Glomerular endothelial cell (primary cell): ENCODE results near the gene VSTM1. TPM values are rescaled to one million over a fixed set of nuclear protein-coding genes. Genes with fewer than 3 reads are reported as not detected.

ENCODE experiments used
- DNase-seq: peaks from one replicate; pipeline ENCODE4 v3.0.0-alpha.2; 2011; ENCODE audit warnings: low read depth, low spot score; ENCODE audit errors: extremely low read depth
- total RNA-seq: library from RNA; depleted of rRNA; stranded (reverse); fragments of >200 nt; gene quantifications from 2 replicates; pipeline ENCODE4 v1.2.3, GENCODE V29; 2015

The VSTM1 gene
- total RNA-seq, 1 donor from 2014 or later = not detected

- DNase-seq = no peak
Observed at GRCh38 chr19:54013866-54014265, 49.8 kb downstream of the VSTM1 start.

DNA sequence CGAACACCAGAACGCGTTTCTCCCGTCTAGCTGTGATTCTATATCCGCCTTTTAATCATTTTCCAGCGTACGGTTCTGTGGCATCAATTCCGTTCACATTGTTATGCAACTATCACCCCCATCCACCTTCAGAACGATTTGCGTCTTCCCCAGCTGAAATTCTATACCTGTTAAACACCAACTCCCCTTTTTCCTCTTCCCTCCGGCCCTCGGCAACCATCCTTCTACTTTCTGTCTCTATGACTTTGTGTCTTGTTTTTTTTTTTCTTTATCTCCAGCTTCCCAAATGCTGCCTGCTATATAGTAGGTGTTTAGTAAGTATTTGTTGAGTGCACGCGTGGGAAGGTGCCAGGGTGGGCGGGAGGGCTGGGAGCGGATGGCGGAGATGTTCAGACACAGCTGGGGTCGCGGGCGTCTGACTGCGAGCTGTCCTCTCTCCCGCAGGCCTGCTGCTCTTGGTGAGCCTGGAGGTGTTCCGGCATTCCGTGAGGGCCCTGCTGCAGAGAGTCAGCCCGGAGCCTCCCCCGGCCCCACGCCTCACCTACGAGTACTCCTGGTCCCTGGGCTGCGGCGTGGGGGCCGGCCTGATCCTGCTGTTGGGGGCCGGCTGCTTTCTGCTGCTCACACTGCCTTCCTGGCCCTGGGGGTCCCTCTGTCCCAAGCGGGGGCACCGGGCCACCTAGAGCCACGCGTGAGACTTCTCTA lies 52.0 kb downstream of the VSTM1 start:
- no peak for DNase-seq

GRCh38 chr19:54010474-54010873 lies 53.2 kb downstream of the VSTM1 start:
- DNase-seq = no peak

GRCh38 chr19:54009440-54009839 lies 54.3 kb downstream of the VSTM1 start:
- no peak for DNase-seq

DNA sequence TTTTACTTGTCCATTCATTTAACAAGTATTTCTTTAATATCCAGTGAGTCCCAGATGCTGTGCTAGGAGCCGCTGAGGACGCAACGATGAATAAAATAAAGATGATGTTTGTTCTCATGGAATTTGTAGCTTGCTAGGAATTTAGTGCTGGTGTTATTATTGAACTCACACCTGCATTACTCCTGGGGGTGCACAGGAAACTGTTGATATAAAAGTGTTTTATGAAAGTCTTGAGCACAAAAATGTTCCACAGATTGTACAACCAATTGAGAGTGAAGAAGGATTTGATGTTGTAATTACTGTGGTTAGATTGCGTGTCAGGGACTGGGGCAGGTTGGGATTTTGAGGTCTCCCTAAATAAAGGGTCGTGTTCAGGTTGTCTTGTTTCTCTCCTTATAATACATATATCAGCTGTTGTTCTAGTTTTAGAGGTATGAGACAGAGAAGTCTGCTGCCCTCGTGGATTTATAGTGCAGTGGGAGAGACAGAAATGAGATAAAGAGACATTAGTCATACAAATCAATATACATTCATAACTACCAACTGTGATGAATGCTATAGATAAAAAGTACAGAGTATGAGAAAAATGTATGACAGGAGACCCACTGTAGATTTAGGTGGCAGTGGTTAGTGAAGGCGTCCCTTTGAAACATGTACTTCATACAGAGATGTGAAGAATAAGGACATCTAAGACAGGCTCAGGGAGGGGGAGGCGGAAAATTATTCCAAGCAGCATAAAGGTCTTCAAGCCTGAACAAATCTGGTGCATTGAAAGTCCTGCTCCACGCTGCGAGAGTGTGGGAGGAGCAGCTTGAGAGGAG lies 61.0 kb downstream of the VSTM1 start:
- no peak for DNase-seq

DNA sequence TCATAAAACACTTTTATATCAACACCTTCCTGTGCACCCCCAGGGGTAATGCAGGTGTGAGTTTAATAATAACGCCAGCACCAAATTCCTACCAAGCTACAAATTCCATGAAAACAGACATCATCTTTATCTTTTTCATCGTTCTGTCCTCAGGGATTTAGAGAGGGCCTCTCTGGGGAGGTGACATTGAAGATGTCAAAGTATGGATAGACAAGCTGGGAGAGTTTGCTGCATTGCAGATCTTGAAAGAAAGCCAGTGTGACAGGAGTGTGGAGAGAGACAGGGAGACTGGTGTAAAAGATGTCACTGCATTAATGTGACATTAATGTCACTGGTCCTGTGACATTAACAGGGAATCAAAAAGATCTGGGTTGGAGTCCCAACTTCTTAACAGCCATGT lies 62.2 kb downstream of the VSTM1 start:
- no peak for DNase-seq

DNA sequence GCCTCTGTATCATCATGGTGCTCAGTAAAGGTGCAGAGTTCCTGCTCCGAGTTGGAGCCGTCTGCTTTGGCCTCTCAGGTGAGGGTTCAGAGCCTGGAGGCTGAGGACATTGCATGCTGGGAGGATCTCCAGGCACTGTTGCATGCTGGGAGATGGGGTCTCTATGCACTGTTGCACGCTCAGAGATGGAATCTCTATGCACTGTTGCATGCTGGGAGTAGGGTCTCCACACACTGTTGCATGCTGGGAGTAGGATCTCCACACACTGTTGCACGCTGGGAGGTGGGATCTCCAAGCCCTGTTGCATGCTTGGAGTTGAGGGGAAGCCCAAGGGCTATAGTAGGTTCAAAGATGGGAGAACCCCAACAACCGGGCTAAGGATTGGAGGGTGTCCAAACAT lies 64.0 kb downstream of the VSTM1 start:
- no peak for DNase-seq

DNA sequence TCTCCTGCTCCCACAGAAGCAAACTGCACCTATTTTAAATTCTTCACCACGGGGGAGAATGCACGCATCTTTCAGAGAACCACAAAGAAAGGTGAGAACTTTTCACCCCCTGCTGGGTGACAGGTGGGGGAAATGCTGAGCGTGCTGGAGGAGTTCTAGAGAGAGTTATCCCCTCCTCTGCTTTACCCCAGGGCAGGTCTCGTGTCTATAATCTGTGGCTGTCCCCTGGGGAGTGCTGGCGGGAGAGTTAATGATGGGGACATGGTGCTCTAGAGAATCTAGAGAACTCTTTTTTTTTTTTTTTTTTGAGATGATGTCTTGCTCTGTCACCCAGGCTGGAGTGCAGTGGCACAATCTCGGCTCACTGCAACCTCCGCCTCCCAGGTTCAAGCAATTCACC lies 65.5 kb downstream of the VSTM1 start:
- DNase-seq = no peak

DNA sequence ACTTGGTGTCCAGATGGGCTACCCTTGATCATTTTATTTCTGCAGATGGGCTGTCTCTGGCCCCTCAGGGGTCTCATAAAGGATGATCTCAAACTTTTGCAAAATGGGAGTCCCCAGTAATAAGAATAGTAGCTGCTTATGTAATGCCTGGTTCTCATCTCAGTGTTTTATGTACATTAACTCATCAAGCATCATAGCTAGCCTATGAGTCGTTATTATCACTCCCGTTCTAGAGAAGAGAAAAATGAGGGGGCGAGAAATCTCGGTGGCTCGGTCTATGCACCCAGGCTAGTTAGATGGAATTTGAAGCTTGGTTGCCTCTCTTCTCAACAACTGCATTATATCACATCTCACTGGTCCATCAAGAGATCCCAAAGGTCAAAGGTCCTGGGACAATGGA lies 68.9 kb downstream of the VSTM1 start:
- no peak for DNase-seq

GRCh38 chr19:53993448-53993847 lies 70.2 kb downstream of the VSTM1 start:
- no peak for DNase-seq

DNA sequence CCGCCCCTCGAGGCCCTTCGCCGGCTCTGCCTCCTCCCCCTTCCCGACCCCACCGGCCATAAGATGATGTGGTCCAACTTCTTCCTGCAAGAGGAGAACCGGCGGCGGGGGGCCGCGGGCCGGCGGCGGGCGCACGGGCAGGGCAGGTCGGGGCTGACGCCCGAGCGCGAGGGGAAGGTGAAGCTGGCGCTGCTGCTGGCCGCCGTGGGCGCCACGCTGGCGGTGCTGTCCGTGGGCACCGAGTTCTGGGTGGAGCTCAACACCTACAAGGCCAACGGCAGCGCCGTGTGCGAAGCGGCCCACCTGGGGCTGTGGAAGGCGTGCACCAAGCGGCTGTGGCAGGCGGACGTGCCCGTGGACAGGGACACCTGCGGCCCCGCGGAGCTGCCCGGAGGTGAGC lies 70.9 kb downstream of the VSTM1 start:
- no peak for DNase-seq

- DNase-seq = no peak
Observed at GRCh38 chr19:53992211-53992610, 71.5 kb downstream of the VSTM1 start.

GRCh38 chr19:53991224-53992113 lies 72.2 kb downstream of the VSTM1 start, which contains the start of gene CACNG6:
Gene CACNG6, plus strand, starts transcription at chr19:53991637. Its CDS starts 1,241 bp downstream, at chr19:53992878.
- DNase-seq = no peak

Other genes with a start within 250 kb of the VSTM1 start
- 1.1 and 2.6 TPM in 2 replicates for gene NLRP12, start 239.6 kb downstream of the VSTM1 start, total RNA-seq
- 134 and 174 TPM in 2 replicates for gene MYADM, start 196.0 kb downstream of the VSTM1 start, total RNA-seq
- 0.06 TPM in 1 of 2 replicates, not detected in the other for gene PRKCG, start 181.7 kb downstream of the VSTM1 start, total RNA-seq
- 1.9 and 2.2 TPM in 2 replicates for gene CACNG7, start 154.6 kb downstream of the VSTM1 start, total RNA-seq
- gene CACNG8, start 101.0 kb downstream of the VSTM1 start, total RNA-seq = 1.3 and 2.1 TPM in 2 replicates
- 2.2 and 3.0 TPM in 2 replicates for gene CACNG6, start 72.3 kb downstream of the VSTM1 start, total RNA-seq
- not detected in 2 replicates for gene TARM1, start 17.5 kb upstream of the VSTM1 start, total RNA-seq
- not detected in 2 replicates for gene OSCAR, start 36.9 kb upstream of the VSTM1 start, total RNA-seq
- 11.7 and 26.2 TPM in 2 replicates for gene NDUFA3, start 39.0 kb upstream of the VSTM1 start, total RNA-seq
- gene TFPT, start 51.8 kb upstream of the VSTM1 start, total RNA-seq = 58.5 and 63.2 TPM in 2 replicates
- gene PRPF31, start 51.9 kb upstream of the VSTM1 start, total RNA-seq = 57.8 and 66.7 TPM in 2 replicates
- 19.6 and 29.5 TPM in 2 replicates for gene CNOT3, start 73.9 kb upstream of the VSTM1 start, total RNA-seq
- 7.5 and 8.0 TPM in 2 replicates for gene LENG1, start 95.8 kb upstream of the VSTM1 start, total RNA-seq
- not detected in 2 replicates for gene TMC4, start 109.3 kb upstream of the VSTM1 start, total RNA-seq
- gene MBOAT7, start 125.7 kb upstream of the VSTM1 start, total RNA-seq = 354 and 361 TPM in 2 replicates
- gene TSEN34, start 127.4 kb upstream of the VSTM1 start, total RNA-seq = 92.9 and 140 TPM in 2 replicates
- 1,387 and 1,829 TPM in 2 replicates for gene RPS9, start 137.0 kb upstream of the VSTM1 start, total RNA-seq
- gene LILRB3, start 159.1 kb upstream of the VSTM1 start, total RNA-seq = not detected in 2 replicates
- gene LILRA6, start 178.9 kb upstream of the VSTM1 start, total RNA-seq = not detected in 2 replicates
- not detected in 2 replicates for gene LILRB5, start 193.4 kb upstream of the VSTM1 start, total RNA-seq
- not detected in 2 replicates for gene LILRB2, start 217.2 kb upstream of the VSTM1 start, total RNA-seq
- not detected in 2 replicates for gene LILRA5, start 249.3 kb upstream of the VSTM1 start, total RNA-seq